Fibroblast of lung (primary cell): ENCODE measurements around the gene KCNH4. TPM values are rescaled to one million over a fixed set of nuclear protein-coding genes. Genes with fewer than 3 reads are reported as not detected.

Source experiments
- DNase-seq, 2 donors: peaks; one replicate each; pipeline versions ENCODE4 v3.0.0 to v3.0.0-alpha.2; 2010; ENCODE audit warnings: low read depth in 2 of 2
- H2AFZ ChIP-seq: 2 replicates; pipeline ENCODE4 v1.5.1; 2012; ENCODE audit warnings: low read length, control low read depth, inconsistent platforms
- H3K27ac ChIP-seq: 2 replicates; pipeline ENCODE4 v1.5.1; 2011; ENCODE audit warnings: low read length, control low read depth; ENCODE audit not compliant: insufficient read depth
- H3K27me3 ChIP-seq: 2 replicates; pipeline ENCODE4 v1.5.1; 2011; ENCODE audit warnings: mild to moderate bottlenecking, low read length; ENCODE audit not compliant: control insufficient read depth, insufficient read depth
- H3K36me3 ChIP-seq: 2 replicates; pipeline ENCODE4 v1.5.1; 2011; ENCODE audit warnings: low read length; ENCODE audit not compliant: control insufficient read depth, insufficient read depth
- H3K4me1 ChIP-seq: 2 replicates; pipeline ENCODE4 v1.5.1; 2011; ENCODE audit warnings: low read length; ENCODE audit not compliant: control insufficient read depth, insufficient read depth; ENCODE audit errors: extremely low read depth
- H3K4me2 ChIP-seq: 2 replicates; pipeline ENCODE4 v1.5.1; 2011; ENCODE audit warnings: low read length, control low read depth; ENCODE audit not compliant: insufficient read depth; ENCODE audit errors: extremely low read depth
- H3K4me3 ChIP-seq, 4 experiments: fragments of 200-600 bp in 1 of 4; sonication (generic) in 1 of 4; replicated peaks in 1 of 4; 2 replicates each; pipeline ENCODE4 v1.5.1; 2011 to 2016; ENCODE audit warnings: low read length in 4 of 4, low read depth in 3 of 4, mild to moderate bottlenecking in 3 of 4, control low read depth in 2 of 4, inconsistent platforms in 1 of 4, mixed read lengths in 1 of 4; ENCODE audit not compliant: insufficient read depth in 1 of 4; ENCODE audit errors: control extremely low read depth in 1 of 4
- H3K79me2 ChIP-seq: 2 replicates; pipeline ENCODE4 v1.5.1; 2012; ENCODE audit warnings: mild to moderate bottlenecking, low read length, inconsistent platforms; ENCODE audit not compliant: control insufficient read depth, insufficient read depth
- H3K9ac ChIP-seq: 2 replicates; pipeline ENCODE4 v1.5.1; 2011; ENCODE audit warnings: mild to moderate bottlenecking, low read length, control low read depth; ENCODE audit not compliant: insufficient read depth
- H3K9me3 ChIP-seq: 2 replicates; pipeline ENCODE4 v1.5.1; 2012; ENCODE audit warnings: low read depth, low read length; ENCODE audit not compliant: control insufficient read depth, insufficient read depth
- H4K20me1 ChIP-seq: 2 replicates; pipeline ENCODE4 v1.5.1; 2011; ENCODE audit warnings: low read length; ENCODE audit not compliant: control insufficient read depth, insufficient read depth; ENCODE audit errors: extremely low read depth
- EZH2 ChIP-seq: IDR thresholded peaks from 2 replicates; pipeline ENCODE4 v1.5.1; 2012; ENCODE audit warnings: low read length, control low read depth, mild to moderate bottlenecking; ENCODE audit errors: missing control alignments
- polyA plus RNA-seq, 2 donors: library from polyadenylated mRNA; depleted of rRNA in 1 of 2; stranded (reverse) in 1 of 2; unstranded in 1 of 2; fragments of >200 nt; gene quantifications; 2 replicates each; pipeline ENCODE4 v1.2.1, GENCODE V29; 2011 to 2012; ENCODE audit warnings: missing spikeins in 1 of 2
- total RNA-seq: library from RNA; depleted of rRNA; stranded (reverse); fragments of >200 nt; gene quantifications from 2 replicates; pipeline ENCODE4 v1.2.1, GENCODE V29; 2014
- TF ChIP-seq, protein P1 (sequence below), 2 donors: IDR thresholded peaks in 1 of 2; conservative IDR thresholded peaks in 1 of 2; 1 replicate in 1 of 2; 2 replicates in 1 of 2; pipeline ENCODE4 v1.5.1; 2011 to 2012; ENCODE audit warnings: low read length in 2 of 2, control low read depth in 1 of 2, inconsistent platforms in 1 of 2, low read depth in 1 of 2, mild to moderate bottlenecking in 1 of 2

Gene KCNH4
- total and polyA plus RNA-seq, 2 donors (not counting 1 experiment from before 2014, with no cell fraction given) = 0.03 TPM; not detected in 1

DNA sequence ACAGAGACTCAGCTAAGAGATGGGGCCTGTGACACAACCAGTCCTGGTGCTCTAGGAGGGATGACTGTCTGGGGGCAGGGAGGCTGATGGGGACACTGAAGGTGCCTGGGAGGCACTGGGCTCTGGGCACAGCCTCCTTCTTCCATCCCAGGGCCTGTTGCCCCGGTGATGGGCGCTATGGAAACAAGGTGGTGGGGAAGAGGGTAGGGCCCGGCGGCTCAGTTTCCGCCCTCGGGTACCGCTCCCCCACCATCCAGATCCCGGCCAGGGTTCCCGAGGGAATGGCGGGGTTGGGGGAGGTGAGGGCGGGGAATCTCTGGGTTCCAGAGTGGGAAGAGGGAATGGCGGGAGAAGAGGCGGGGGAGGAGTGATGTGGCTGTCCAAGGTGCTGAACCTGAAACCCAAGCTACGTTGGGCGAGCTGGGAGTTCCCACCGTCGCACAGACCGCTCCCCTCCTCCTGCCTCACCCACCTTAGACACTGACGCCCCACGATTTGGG is 981 bp downstream of the KCNH4 start:
- no peaks in the 10 kb centered on the region for H3K9me3 ChIP-seq
- no peaks in the 10 kb centered on the region for H4K20me1 ChIP-seq
- peak; percentile 88 for TF ChIP-seq EZH2
- TF ChIP-seq, protein P1, sequence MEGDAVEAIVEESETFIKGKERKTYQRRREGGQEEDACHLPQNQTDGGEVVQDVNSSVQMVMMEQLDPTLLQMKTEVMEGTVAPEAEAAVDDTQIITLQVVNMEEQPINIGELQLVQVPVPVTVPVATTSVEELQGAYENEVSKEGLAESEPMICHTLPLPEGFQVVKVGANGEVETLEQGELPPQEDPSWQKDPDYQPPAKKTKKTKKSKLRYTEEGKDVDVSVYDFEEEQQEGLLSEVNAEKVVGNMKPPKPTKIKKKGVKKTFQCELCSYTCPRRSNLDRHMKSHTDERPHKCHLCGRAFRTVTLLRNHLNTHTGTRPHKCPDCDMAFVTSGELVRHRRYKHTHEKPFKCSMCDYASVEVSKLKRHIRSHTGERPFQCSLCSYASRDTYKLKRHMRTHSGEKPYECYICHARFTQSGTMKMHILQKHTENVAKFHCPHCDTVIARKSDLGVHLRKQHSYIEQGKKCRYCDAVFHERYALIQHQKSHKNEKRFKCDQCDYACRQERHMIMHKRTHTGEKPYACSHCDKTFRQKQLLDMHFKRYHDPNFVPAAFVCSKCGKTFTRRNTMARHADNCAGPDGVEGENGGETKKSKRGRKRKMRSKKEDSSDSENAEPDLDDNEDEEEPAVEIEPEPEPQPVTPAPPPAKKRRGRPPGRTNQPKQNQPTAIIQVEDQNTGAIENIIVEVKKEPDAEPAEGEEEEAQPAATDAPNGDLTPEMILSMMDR (conservative IDR thresholded peaks at IDR 0.05 in 1 of 2, IDR thresholded peaks at IDR 0.05 in 1 of 2; ENCODE audit: low read depth in 1 of 2, low read length in 2 of 2) = no peak
- H3K27ac ChIP-seq = no peak overlapping the region
- no peak overlapping the region for H3K9ac ChIP-seq
- H3K4me2 ChIP-seq = no peak overlapping the region
- H3K79me2 ChIP-seq = no peaks in the 10 kb centered on the region
- no peak overlapping the region for H2AFZ ChIP-seq
- H3K4me1 ChIP-seq = peaks cover 7% of the 10 kb centered on the region
- peak; percentile 24 to 28 for DNase-seq
- no peak overlapping the region for H3K4me3 ChIP-seq
- H3K36me3 ChIP-seq = no peaks in the 10 kb centered on the region
- peaks cover 25% of the 10 kb centered on the region for H3K27me3 ChIP-seq

DNA sequence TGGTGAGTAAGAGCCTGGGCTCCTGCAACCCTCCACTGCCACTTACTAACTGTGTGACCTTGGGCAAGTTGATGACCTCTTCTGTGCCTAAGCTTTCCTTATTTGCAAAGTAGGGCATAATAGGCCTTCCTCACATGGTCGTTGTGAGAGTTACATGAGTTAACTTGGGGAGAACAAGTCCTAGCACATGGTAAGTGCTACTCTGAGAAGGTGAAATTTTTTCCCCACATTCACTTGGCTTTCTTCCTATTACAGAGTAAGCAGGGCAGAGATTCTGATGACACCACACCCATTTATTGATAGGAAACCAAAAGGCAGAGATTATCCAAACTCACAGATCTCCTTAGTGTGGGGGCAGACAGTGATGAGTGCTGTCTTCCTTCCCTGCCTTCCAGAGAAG is 1.6 kb downstream of the KCNH4 start:
- DNase-seq = no peak
- Histone ChIP-seq H3K36me3 (no peaks in the 10 kb centered on the region), H4K20me1 (no peaks in the 10 kb centered on the region)

DNA sequence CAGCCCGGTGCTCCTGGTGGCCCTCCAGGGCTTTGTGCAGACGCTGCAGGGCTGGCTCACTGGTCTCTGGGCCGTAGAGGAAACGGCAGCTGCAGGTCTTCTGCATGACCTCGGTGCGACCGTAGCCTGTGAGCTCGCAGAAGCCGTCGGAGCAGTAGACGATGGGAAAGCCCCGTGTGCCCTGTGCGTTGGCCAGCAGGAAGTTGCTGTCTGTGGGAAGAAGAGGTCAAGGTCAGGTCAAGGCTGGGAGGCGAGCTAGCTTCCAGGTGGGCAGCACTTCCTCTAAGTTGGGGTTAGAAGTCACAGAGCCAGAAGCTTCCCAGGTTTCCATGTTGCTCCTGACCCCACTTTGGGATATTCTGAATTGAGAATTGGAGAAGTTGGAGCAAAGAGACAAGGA is 2.1 kb downstream of the KCNH4 start:
- H3K27ac ChIP-seq = no peak overlapping the region
- peaks cover 6% of the 10 kb centered on the region for H3K4me1 ChIP-seq
- H3K9me3 ChIP-seq = no peaks in the 10 kb centered on the region
- H3K27me3 ChIP-seq = peaks cover 25% of the 10 kb centered on the region
- no peak for DNase-seq
- no peak overlapping the region for H2AFZ ChIP-seq
- H3K4me3 ChIP-seq = no peak overlapping the region
- no peak overlapping the region for H3K4me2 ChIP-seq
- no peaks in the 10 kb centered on the region for H4K20me1 ChIP-seq
- no peak overlapping the region for H3K9ac ChIP-seq
- no peaks in the 10 kb centered on the region for H3K36me3 ChIP-seq
- TF ChIP-seq, protein P1 (conservative IDR thresholded peaks at IDR 0.05 in 1 of 2, IDR thresholded peaks at IDR 0.05 in 1 of 2; ENCODE audit: low read depth in 1 of 2, low read length in 2 of 2) = no peak
- no peak for TF ChIP-seq EZH2
- no peaks in the 10 kb centered on the region for H3K79me2 ChIP-seq

More for the DNA sequence above, 1.6 kb downstream of the KCNH4 start:
- Histone ChIP-seq H3K79me2 (no peaks in the 10 kb centered on the region), H3K4me1 (peaks cover 7% of the 10 kb centered on the region), H3K27me3 (peaks cover 25% of the 10 kb centered on the region), H3K9ac (no peak overlapping the region), H3K4me3 (no peak overlapping the region), H3K9me3 (no peaks in the 10 kb centered on the region), H2AFZ (no peak overlapping the region), H3K4me2 (no peak overlapping the region), H3K27ac (no peak overlapping the region)
- TF ChIP-seq, protein P1 (conservative IDR thresholded peaks at IDR 0.05 in 1 of 2, IDR thresholded peaks at IDR 0.05 in 1 of 2; ENCODE audit: low read depth in 1 of 2, low read length in 2 of 2) = no peak
- no peak for TF ChIP-seq EZH2
